ENCODE data around the gene KBTBD12.

The KBTBD12 gene

DNA sequence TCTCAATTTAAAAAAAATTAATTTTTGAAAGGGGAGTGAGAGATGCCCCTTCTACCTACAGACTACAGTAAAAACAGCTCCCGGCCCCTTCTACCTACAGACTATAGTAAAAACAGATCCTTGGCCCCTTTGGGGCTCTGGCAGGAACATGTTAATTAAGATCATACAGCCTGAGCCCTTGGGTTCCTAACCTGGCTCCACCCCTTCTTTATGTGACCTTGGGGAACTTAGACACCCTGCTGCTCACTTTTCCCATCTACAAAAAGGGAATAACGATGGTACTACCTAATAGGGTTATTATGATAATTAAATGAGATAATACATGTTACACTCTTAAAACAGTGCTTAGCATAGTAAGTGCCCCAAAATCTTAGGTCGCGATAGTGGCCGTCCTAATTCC is 77.1 kb downstream of the KBTBD12 start:
- H3K27me3 ChIP-seq (ENCODE audit: control insufficient read depth, insufficient read depth, low read length), result no peaks in the 10 kb centered on the region
- H3K9me3 ChIP-seq (ENCODE audit: control insufficient read depth, low read length), result no peaks in the 10 kb centered on the region
- H3K4me3 ChIP-seq (ENCODE audit: low read length), result no peak overlapping the region
- H3K36me3 ChIP-seq (ENCODE audit: control insufficient read depth, insufficient read depth, low read length), result no peaks in the 10 kb centered on the region
- no peaks in the 10 kb centered on the region for H3K4me1 ChIP-seq (ENCODE audit: control insufficient read depth, insufficient read depth, low read length)
- no peak overlapping the region for H3K9ac ChIP-seq (ENCODE audit: low read length)

DNA sequence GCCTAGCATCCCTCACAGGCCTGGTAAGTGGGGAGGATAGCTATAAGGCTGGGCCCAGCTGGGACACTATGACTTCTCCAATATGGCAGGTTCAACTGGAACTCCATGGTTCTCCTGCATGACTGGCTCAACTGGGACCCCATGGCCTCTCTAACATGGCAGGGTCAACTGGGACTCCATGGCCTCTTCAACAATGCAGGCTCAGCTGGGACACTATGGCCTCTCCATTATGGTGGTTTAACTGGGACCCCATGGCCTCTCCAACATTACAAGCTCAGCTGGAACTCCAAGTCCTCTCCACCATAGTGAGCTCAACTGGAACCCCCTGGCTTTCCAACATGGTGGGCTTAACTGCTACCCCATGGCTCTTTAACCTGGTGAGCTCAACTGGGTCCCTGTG is 79.0 kb downstream of the KBTBD12 start:
- Histone ChIP-seq H3K27me3 (ENCODE audit: control insufficient read depth, insufficient read depth, low read length) (no peaks in the 10 kb centered on the region), H3K9ac (ENCODE audit: low read length) (no peak overlapping the region), H3K4me3 (ENCODE audit: low read length) (no peak overlapping the region), H3K4me1 (ENCODE audit: control insufficient read depth, insufficient read depth, low read length) (no peaks in the 10 kb centered on the region), H3K9me3 (ENCODE audit: control insufficient read depth, low read length) (no peaks in the 10 kb centered on the region), H3K36me3 (ENCODE audit: control insufficient read depth, insufficient read depth, low read length) (no peaks in the 10 kb centered on the region)

DNA sequence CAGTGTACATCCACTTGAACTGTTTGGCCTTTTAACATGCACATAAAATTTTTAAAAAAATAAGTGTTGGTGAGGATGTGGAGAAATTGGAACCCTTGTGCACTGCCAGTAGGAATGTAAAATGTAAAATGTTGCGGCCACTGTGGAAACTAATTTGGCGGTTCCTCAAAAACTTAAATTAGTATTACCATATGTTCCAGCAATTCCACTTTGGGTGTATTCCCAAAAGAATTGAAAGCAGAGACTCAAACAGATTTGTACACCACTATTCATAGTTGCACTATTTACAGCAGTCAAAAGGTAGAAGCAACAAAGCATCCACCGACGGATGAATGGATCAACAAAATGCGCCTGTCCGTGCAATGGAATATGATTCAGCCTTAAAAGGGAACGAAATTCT is 82.0 kb downstream of the KBTBD12 start:
- Histone ChIP-seq H3K9ac (ENCODE audit: low read length) (no peak overlapping the region), H3K4me1 (ENCODE audit: control insufficient read depth, insufficient read depth, low read length) (no peaks in the 10 kb centered on the region), H3K4me3 (ENCODE audit: low read length) (no peak overlapping the region), H3K36me3 (ENCODE audit: control insufficient read depth, insufficient read depth, low read length) (no peaks in the 10 kb centered on the region), H3K27me3 (ENCODE audit: control insufficient read depth, insufficient read depth, low read length) (no peaks in the 10 kb centered on the region), H3K9me3 (ENCODE audit: control insufficient read depth, low read length) (no peaks in the 10 kb centered on the region)

DNA sequence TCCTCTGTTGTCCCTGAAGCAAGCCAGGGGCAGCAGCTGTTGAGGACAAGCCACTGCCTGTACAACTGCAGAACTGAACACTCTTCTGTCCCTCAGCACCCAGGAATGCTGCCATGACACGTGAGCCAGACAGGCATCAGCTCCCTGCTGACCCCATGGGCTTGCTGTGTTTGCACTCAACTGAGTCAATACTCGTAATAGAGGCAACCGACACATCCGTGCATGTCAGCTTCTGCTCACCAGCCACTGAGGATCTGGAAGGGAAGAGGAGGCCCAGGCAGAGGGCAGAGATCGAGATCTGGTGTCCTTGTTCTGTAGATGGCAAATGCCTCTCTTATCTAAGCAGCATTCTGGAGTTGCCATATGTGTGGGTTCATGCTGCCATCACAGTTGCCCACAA is 82.9 kb downstream of the KBTBD12 start:
- H3K4me1 ChIP-seq (ENCODE audit: control insufficient read depth, insufficient read depth, low read length), result no peaks in the 10 kb centered on the region
- H3K9ac ChIP-seq (ENCODE audit: low read length), result no peak overlapping the region
- no peak overlapping the region for H3K4me3 ChIP-seq (ENCODE audit: low read length)
- H3K9me3 ChIP-seq (ENCODE audit: control insufficient read depth, low read length), result no peaks in the 10 kb centered on the region
- H3K36me3 ChIP-seq (ENCODE audit: control insufficient read depth, insufficient read depth, low read length), result no peaks in the 10 kb centered on the region
- H3K27me3 ChIP-seq (ENCODE audit: control insufficient read depth, insufficient read depth, low read length), result no peaks in the 10 kb centered on the region

DNA sequence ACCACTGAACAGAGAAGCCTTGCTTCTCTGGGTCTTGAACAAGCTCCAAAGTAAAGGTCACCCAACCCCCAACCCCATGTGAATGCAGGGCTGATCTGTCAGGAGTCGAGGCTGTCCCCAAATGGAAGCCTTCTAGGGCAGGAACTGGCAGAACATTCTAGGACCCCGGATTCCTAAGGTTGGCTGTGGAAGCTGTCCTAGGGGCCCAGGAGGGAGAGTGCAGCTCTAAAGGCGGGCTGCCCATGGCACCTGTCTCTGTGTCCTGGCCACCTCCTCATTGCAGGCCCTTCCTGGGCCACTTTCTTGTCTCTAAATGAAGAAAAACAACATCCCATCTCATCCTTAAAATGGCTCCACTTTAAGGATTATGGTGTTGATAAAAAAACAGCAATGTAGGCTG is 83.6 kb downstream of the KBTBD12 start:
- no peaks in the 10 kb centered on the region for H3K27me3 ChIP-seq (ENCODE audit: control insufficient read depth, insufficient read depth, low read length)
- no peaks in the 10 kb centered on the region for H3K9me3 ChIP-seq (ENCODE audit: control insufficient read depth, low read length)
- H3K4me3 ChIP-seq (ENCODE audit: low read length), result no peak overlapping the region
- no peaks in the 10 kb centered on the region for H3K4me1 ChIP-seq (ENCODE audit: control insufficient read depth, insufficient read depth, low read length)
- no peaks in the 10 kb centered on the region for H3K36me3 ChIP-seq (ENCODE audit: control insufficient read depth, insufficient read depth, low read length)
- no peak overlapping the region for H3K9ac ChIP-seq (ENCODE audit: low read length)

DNA sequence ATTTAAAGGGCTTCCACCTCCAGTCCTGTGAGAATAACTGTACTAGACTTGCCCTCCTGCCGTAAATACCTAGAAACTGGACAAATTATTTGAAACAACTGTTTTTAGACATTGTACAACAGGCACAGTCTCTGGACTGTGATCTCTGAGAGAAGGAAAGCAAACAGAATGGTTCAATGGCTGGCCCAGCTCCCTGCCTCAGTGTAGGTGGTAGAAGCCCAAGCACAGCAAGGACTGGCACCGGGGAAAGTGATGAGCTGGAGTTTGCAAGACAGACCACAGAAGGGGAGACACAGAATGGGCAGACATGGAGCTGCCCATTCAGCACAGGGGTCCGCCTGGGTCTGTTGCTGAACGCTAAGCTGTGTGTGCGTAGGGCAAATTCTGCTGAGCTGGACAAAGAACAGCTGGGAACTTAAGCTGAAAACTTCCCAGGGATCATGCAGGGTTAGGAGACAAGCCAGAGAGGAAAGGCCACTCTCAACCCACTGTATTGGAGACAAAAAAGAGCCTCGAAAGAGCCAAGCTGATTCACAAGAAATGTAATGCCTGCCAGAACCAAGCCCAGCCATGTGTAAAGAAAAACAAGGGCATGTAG is 84.6 kb downstream of the KBTBD12 start:
- H3K9ac ChIP-seq (ENCODE audit: low read length), result no peak overlapping the region
- no peak overlapping the region for H3K4me3 ChIP-seq (ENCODE audit: low read length)
- no peaks in the 10 kb centered on the region for H3K27me3 ChIP-seq (ENCODE audit: control insufficient read depth, insufficient read depth, low read length)
- H3K9me3 ChIP-seq (ENCODE audit: control insufficient read depth, low read length), result no peaks in the 10 kb centered on the region
- no peaks in the 10 kb centered on the region for H3K36me3 ChIP-seq (ENCODE audit: control insufficient read depth, insufficient read depth, low read length)
- H3K4me1 ChIP-seq (ENCODE audit: control insufficient read depth, insufficient read depth, low read length), result no peaks in the 10 kb centered on the region

DNA sequence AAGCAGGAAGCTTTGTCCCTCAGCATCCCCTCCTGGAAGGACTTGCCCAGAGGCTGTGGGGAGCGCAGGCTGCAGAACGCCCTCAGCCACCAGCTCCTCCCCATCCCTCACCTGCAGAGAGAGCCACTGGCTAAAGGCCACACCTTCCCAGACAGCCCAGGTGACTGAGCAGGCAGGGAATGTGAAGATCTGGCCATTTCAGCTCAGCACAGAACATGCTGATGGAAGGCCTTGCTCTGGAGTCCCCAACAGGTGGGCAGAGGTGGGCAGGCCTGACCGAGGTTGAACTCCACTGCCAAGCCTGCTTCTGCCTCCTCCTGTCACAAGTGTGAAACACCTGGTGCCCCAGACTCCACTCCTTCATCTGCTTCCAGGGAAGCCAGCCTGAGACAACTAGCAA is 86.5 kb downstream of the KBTBD12 start:
- no peak overlapping the region for H3K4me3 ChIP-seq (ENCODE audit: low read length)
- H3K4me1 ChIP-seq (ENCODE audit: control insufficient read depth, insufficient read depth, low read length), result no peaks in the 10 kb centered on the region
- no peaks in the 10 kb centered on the region for H3K9me3 ChIP-seq (ENCODE audit: control insufficient read depth, low read length)
- H3K27me3 ChIP-seq (ENCODE audit: control insufficient read depth, insufficient read depth, low read length), result peaks cover 6% of the 10 kb centered on the region
- H3K36me3 ChIP-seq (ENCODE audit: control insufficient read depth, insufficient read depth, low read length), result no peaks in the 10 kb centered on the region
- no peak overlapping the region for H3K9ac ChIP-seq (ENCODE audit: low read length)

DNA sequence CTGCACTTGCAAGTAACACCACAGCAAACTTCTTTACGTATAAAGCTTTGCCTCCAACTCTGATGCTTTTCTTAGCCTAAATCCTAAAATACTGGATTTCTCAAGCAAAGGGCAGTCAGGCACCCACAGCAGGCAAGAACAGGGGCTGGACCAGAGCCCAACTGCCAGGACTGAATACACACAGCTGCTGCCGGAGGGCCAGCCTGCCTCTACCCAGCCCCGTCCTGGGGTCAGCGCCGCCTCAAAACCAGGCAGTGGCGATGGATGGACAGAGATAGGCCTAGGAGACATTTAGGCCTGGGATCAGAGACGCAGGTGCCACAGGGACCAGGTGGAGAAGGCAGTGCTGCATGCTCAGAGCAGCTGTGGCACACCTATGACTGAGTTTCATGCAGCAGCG is 89.6 kb downstream of the KBTBD12 start:
- no peak overlapping the region for H3K4me3 ChIP-seq (ENCODE audit: low read length)
- H3K4me1 ChIP-seq (ENCODE audit: control insufficient read depth, insufficient read depth, low read length), result no peaks in the 10 kb centered on the region
- H3K36me3 ChIP-seq (ENCODE audit: control insufficient read depth, insufficient read depth, low read length), result no peaks in the 10 kb centered on the region

DNA sequence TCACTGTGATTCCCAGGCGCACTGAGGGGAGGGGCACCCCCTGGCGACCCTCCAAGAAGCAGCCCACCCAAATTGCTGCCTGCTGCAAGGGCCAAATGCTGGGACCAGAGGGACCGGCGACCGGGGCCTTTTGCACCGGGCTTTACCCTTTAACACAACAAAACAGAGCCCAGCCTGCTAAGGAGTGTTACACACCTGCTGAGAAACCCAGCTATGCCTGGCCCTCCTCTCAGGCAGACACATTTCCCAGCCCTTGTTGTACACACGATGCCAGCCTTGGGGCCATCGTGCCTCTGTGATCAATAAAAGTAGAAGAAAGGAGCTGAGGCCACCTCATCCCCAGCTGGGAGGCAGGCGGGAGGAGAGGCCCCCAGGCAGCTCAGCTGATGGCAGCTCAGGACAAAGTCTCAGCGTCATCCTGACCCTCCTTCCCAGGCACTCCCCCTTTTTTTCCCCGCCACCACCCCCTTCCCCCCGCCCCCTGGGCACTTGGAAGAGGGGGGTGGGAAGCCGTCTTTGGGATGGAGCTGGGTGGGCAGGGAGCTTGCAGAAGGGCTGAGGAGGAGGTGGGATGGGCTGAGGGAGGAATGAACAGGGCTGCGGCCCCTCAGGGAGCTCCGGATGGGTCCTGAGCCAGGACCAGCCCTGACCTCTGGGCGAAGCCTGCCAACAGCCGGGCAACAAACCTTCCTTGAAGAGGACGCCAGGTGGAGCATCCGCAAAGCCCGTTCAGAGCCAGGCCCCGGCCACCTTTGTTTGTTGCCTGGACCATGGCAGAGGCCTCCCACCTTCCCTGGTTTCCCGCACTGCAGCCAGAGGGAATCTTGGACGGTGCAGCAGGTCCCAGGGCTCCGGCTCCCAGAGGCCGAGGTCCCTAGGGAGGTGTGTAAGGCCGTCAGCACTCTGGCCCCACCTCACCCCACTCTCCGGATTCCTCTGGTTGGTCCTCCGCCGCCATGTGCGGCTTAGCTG is 91.3 kb downstream of the KBTBD12 start:
- H3K4me1 ChIP-seq (ENCODE audit: control insufficient read depth, insufficient read depth, low read length), result peaks cover 2% of the 10 kb centered on the region
- no peaks in the 10 kb centered on the region for H3K9me3 ChIP-seq (ENCODE audit: control insufficient read depth, low read length)
- no peaks in the 10 kb centered on the region for H3K36me3 ChIP-seq (ENCODE audit: control insufficient read depth, insufficient read depth, low read length)
- H3K9ac ChIP-seq (ENCODE audit: low read length), result no peak overlapping the region
- H3K27me3 ChIP-seq (ENCODE audit: control insufficient read depth, insufficient read depth, low read length), result peaks cover 6% of the 10 kb centered on the region
- no peak overlapping the region for H3K4me3 ChIP-seq (ENCODE audit: low read length)

More for the DNA sequence above, 89.6 kb downstream of the KBTBD12 start:
- Histone ChIP-seq H3K9me3 (ENCODE audit: control insufficient read depth, low read length) (no peaks in the 10 kb centered on the region), H3K9ac (ENCODE audit: low read length) (no peak overlapping the region), H3K27me3 (ENCODE audit: control insufficient read depth, insufficient read depth, low read length) (peaks cover 6% of the 10 kb centered on the region)

DNA sequence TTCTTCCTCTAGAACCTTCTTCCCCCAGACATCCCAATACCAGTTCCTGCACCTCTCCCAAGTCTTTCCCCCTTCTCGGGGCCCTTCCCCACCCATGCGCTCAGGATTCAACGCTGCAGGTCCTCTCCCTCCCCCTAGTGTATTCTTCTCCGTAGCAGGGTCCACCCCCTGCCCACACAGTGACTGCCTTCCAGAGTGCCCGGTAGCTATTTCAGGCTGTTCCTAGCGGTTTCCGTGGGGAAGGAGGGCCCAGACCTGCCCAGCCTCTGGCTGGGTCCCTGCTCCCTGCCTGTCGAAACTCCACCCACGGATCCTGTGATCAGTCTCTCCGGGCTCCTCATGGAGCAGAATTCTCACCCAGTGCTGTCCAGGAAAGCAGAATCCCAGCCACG is 92.0 kb downstream of the KBTBD12 start:
- H3K36me3 ChIP-seq (ENCODE audit: control insufficient read depth, insufficient read depth, low read length), result no peaks in the 10 kb centered on the region
- H3K4me3 ChIP-seq (ENCODE audit: low read length), result no peak overlapping the region
- H3K4me1 ChIP-seq (ENCODE audit: control insufficient read depth, insufficient read depth, low read length), result peaks cover 8% of the 10 kb centered on the region
- H3K9ac ChIP-seq (ENCODE audit: low read length), result no peak overlapping the region
- peaks cover 6% of the 10 kb centered on the region for H3K27me3 ChIP-seq (ENCODE audit: control insufficient read depth, insufficient read depth, low read length)
- H3K9me3 ChIP-seq (ENCODE audit: control insufficient read depth, low read length), result no peaks in the 10 kb centered on the region

DNA sequence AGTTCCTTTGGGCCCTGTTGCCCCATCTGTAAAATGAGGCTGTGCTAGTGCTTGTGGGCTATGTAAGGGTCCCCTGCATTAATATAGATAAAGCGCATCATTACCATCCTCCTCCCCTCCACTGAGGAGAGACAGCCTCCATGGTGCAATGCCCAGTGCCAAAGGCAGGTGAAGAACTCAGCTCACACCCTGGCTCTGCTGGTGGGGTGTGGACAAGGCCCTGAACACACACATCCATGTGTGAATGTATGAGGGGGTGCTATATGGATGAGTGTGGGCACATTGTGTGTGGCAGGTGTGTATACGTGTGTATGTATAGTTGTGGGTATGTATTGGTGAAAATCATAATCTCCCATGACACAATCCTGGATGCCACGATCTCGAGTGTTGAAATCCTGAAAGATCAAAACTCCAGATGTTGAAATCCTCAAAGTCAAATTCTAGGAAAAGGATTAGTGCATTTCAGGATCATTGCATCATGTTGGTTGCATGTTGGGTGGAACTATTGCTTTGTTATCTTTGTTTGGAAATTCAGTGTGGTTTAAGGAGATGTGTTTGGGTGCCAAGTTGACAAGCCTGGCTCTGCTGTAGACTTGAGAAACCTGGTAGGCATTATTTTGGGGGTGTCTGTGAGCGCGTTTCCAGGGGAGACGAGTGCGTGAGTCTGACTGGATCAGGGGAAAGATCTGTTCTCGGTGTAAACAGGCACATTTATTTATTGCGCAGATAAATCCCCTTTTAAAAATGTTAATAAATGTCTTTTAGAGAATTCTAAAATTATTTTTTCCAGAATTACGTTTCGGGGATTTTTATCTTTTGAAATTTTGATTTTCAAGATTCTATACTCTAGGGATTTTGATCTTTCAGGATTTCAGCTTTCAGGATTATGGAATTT is 95.2 kb downstream of the KBTBD12 start:
- peaks cover 8% of the 10 kb centered on the region for H3K4me1 ChIP-seq (ENCODE audit: control insufficient read depth, insufficient read depth, low read length)
- no peaks in the 10 kb centered on the region for H3K36me3 ChIP-seq (ENCODE audit: control insufficient read depth, insufficient read depth, low read length)
- peaks cover 6% of the 10 kb centered on the region for H3K27me3 ChIP-seq (ENCODE audit: control insufficient read depth, insufficient read depth, low read length)
- H3K9me3 ChIP-seq (ENCODE audit: control insufficient read depth, low read length), result no peaks in the 10 kb centered on the region
- no peak overlapping the region for H3K4me3 ChIP-seq (ENCODE audit: low read length)
- H3K9ac ChIP-seq (ENCODE audit: low read length), result no peak overlapping the region

DNA sequence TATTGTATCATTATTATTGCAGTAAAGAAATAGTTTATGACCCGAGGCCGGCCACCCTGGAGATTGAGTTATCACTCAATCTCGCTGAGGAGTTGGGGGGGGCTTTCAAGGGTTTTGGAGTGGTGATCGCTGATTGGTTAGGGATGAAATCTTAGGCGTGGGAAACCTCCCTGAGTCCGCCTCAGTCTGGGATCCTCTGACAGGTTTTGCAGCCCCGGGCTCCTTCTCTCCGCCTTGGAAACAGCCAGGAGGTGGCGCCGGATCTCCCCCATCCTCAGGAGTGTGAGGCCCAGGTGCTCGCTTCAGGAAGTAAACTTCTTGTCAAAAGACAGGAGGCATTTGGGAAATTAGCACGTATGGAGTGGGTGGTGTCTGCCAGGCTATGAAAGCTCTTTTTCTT is 96.1 kb downstream of the KBTBD12 start:
- Histone ChIP-seq H3K27me3 (ENCODE audit: control insufficient read depth, insufficient read depth, low read length) (peaks cover under 1% of the 10 kb centered on the region), H3K9ac (ENCODE audit: low read length) (no peak overlapping the region), H3K4me3 (ENCODE audit: low read length) (no peak overlapping the region), H3K4me1 (ENCODE audit: control insufficient read depth, insufficient read depth, low read length) (peaks cover 8% of the 10 kb centered on the region), H3K36me3 (ENCODE audit: control insufficient read depth, insufficient read depth, low read length) (no peaks in the 10 kb centered on the region), H3K9me3 (ENCODE audit: control insufficient read depth, low read length) (no peaks in the 10 kb centered on the region)

Data from mucosa of stomach (tissue), 1 donor.